HFF-Myc (cell line): ENCODE results near the gene MINPP1.

ENCODE experiments used
- DNase-seq: peaks from one replicate; pipeline ENCODE4 v3.0.0-alpha.2; 2011; ENCODE audit warnings: low read depth; ENCODE audit errors: extremely low read depth
- H3K4me3 ChIP-seq: replicated peaks from 2 replicates; pipeline ENCODE4 v1.5.1; 2011; ENCODE audit warnings: low read depth, mild to moderate bottlenecking, control low read depth, low read length
- TF ChIP-seq, protein P1 (sequence below): IDR thresholded peaks from 2 replicates; pipeline ENCODE4 v1.5.1; 2012; ENCODE audit warnings: mild to moderate bottlenecking, low read depth, low read length, control low read depth; ENCODE audit errors: missing control alignments

The MINPP1 gene

DNA sequence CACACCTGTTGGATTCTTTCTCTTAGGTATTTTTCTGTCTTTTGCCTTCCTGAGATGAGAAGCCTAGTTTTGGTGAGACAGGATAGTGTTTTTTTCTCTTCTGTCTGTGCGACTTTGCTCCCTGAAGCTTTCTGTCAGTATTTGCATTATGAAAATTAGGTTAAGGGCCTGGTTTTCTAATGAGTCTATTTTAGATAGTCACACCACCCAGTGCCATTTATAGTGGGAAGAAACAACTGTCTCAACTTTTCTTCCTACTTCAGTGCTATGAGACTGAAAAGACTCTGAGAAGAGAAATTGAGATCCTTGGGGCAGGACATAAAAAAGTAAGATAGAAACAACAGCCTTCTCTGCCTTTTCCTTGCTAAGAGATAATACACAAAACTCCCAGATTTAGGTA is 53.6 kb downstream of the MINPP1 start:
- TF ChIP-seq, protein P1, sequence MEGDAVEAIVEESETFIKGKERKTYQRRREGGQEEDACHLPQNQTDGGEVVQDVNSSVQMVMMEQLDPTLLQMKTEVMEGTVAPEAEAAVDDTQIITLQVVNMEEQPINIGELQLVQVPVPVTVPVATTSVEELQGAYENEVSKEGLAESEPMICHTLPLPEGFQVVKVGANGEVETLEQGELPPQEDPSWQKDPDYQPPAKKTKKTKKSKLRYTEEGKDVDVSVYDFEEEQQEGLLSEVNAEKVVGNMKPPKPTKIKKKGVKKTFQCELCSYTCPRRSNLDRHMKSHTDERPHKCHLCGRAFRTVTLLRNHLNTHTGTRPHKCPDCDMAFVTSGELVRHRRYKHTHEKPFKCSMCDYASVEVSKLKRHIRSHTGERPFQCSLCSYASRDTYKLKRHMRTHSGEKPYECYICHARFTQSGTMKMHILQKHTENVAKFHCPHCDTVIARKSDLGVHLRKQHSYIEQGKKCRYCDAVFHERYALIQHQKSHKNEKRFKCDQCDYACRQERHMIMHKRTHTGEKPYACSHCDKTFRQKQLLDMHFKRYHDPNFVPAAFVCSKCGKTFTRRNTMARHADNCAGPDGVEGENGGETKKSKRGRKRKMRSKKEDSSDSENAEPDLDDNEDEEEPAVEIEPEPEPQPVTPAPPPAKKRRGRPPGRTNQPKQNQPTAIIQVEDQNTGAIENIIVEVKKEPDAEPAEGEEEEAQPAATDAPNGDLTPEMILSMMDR: no peak
- H3K4me3 ChIP-seq: no peak overlapping the region
- DNase-seq: no peak

DNA sequence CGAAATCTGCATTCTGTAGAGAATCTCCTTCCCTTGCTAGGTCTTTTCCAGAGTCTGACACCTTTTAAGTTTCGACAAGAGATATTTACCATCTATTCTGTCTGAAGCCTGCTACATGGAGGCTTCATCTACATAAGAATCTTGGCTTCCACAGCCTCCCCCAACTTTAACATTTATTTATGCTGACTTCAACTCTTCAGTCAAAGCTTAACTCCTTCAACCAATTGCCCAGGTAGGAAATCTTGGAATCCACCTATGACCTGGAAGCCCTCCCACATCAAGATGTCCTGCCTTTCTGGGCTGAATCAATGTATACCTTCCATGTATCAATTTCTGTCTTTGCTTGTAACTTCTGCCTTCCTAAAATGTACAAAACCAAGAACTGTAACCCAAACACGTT is 54.7 kb downstream of the MINPP1 start:
- TF ChIP-seq, protein P1: no peak
- DNase-seq: no peak
- H3K4me3 ChIP-seq: no peak overlapping the region

DNA sequence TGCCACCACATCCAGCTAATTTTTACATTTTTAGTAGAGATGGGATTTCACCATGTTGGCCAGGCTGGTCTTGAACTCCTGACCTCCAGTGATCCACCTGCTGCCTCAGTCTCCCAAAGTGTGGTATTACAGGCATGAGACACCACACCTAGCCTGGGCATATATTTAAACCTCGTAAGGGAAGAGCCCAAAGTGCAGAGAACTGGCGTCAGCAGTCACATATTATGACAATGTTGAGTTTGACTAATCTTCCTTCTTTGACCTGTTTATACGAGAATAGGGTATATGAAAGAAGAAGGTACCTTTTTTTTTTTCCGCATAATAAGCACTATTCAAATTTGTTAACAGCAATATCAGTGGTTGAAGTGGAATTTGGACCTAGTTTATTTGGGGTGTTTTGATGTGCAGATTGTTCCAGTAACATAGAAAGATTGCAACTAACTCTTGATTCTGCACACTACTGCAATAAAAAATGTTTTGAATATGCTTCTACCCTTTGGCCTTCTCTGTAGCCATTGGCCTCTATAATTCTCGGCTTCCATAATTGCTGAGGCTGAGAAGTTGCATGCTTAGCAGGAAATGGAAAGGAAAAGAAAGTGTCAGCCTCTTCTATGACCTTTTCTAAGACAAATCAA is 55.9 kb downstream of the MINPP1 start:
- DNase-seq: no peak
- no peak overlapping the region for H3K4me3 ChIP-seq
- TF ChIP-seq, protein P1: no peak

DNA sequence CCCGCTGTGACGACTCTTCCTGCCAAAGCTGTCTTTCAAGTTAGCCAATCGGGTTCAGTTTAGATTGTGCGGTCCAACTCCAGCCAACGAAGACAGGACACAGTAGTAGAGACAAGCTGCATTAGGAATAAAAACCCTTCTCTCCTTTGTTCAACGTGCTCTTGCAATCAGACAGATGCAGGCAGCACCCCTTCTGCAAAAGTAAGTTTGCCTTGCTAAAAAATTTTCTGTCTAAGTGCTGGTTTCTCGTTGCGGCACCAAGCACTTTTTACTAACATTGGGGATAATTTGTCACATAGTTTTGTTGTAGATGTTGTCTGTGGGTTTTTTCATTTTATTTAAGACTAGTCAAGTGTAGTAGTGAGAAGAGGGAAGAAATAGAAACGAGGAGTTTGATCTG is 58.1 kb downstream of the MINPP1 start:
- no peak for DNase-seq
- no peak overlapping the region for H3K4me3 ChIP-seq
- TF ChIP-seq, protein P1: no peak

DNA sequence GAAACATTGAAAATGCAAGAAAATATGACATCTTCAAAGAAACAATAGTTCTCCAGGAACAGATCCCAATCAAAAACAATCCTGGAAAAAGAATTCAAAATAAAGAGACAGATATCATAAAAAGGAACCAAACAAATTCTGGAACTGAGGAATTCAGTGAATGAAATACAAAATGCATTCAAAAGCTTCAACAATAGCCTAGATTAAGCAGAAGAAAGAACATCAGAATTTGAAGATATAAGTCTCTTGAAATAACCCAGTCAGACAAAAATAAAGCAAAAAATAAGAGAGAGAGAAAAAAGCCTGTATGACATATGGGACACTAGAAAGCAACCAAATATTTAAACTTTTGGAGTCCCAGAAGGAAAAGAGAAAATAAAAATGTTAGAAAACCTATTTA is 60.3 kb downstream of the MINPP1 start:
- DNase-seq: no peak
- TF ChIP-seq, protein P1: no peak
- H3K4me3 ChIP-seq: no peak overlapping the region

DNA sequence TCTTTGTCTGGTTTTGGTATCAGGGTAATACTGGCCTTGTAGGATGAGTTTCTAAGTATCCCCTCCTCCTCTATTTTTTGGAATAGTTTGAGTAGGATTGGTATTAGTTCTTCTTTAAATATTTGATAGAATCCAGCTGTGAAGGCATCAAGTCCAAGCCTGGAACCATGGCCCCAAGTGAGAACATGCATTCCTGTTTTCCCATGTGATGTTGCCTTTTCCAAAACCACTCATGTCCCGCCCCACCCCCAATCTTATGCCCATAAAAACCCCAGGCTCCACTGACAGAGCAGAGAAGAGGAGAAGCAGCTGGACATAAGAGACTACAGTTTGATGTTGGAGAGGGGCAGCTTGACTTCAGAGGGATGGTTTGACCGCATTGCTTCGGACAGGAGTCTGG is 71.2 kb downstream of the MINPP1 start:
- no peak for DNase-seq
- TF ChIP-seq, protein P1: no peak
- H3K4me3 ChIP-seq: no peak overlapping the region

DNA sequence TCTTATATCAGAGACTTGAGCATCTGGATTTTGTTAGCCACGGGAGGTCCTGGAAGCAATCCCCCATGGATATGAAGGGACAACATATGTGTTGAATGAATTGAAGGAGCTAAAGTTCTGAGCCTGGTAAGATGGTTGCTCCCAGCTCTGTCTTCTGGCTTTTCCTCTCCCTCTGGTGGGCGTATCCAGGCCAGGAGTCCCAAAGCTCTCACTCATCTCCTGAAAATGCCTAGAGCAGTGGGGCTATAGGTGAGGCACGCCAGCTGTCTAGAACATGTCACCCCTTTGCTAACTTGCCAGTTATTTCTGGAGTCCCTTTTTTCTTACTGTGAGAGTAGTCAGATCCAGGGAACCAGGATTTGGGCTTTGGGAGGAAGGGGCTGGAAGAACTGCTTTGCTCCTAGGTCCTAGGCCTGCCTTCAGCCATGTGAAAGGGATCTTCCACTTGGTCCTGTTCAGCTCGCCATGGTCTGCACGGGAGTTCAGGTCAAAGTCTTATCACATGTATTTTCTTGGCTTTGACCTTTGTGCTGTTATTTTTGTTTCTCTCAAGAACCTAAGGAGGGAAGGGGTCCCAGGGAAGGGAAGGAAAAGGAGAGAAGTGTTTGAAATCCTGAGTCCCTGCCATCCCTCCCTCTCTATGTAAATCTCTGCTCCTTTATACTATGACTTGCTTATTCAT is 73.6 kb downstream of the MINPP1 start:
- no peak overlapping the region for H3K4me3 ChIP-seq
- TF ChIP-seq, protein P1: no peak
- no peak for DNase-seq
